Ovary (tissue), 3 donors: Measurements from ENCODE around the gene CHCHD3.

Experiments
- EP300 ChIP-seq: sonication (generic); formaldehyde crosslinking; IDR thresholded peaks from one replicate; pipeline ENCODE4 v1.6.1; 2017; ENCODE audit warnings: antibody characterized with exemption
- POLR2A ChIP-seq: fragments of 450-650 bp; IDR thresholded peaks from one replicate; pipeline ENCODE4 v1.6.1; 2017; ENCODE audit warnings: antibody characterized with exemption, mild to moderate bottlenecking, moderate library complexity
- TF ChIP-seq, protein P1 (sequence below), 3 donors: fragments of 450-650 bp in 2 of 3; fragments of 200-600 bp in 1 of 3; IDR thresholded peaks; one replicate each; pipeline versions ENCODE4 v1.5.1 to v1.8.0; 2016 to 2022; ENCODE audit warnings: antibody characterized with exemption in 3 of 3, mild to moderate bottlenecking in 1 of 3
- donor health status: DM: no; HTN: no; CAD: no.

DNA sequence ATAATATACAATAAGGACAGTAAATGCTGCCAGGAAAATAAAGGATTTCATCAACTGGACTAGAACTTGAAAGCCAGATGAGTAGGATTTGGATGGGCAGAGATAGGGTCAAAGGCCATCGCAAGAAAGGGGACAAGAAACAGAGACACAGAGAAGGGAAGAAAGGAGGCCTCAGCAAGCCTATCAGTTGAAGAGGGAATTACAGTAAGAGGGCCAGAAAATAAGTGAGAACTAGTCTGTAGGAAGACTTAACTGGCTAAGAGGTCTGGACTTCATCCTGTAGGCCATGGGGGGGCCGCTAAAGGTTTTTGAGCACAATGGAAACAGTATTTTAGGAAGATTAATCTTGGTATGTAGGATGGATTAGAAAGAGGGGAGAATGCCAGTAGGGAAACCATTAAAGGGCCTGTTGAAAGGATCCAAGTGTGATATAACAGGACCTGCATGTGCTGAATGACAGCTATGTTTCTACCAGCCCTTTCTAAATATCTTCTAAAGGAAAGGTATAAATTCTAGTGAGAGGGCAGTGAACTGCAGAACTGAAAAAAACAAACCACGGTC lies 174.4 kb downstream of the CHCHD3 start:
- TF ChIP-seq POLR2A (no peak), EP300 (no peak)
- TF ChIP-seq, protein P1, sequence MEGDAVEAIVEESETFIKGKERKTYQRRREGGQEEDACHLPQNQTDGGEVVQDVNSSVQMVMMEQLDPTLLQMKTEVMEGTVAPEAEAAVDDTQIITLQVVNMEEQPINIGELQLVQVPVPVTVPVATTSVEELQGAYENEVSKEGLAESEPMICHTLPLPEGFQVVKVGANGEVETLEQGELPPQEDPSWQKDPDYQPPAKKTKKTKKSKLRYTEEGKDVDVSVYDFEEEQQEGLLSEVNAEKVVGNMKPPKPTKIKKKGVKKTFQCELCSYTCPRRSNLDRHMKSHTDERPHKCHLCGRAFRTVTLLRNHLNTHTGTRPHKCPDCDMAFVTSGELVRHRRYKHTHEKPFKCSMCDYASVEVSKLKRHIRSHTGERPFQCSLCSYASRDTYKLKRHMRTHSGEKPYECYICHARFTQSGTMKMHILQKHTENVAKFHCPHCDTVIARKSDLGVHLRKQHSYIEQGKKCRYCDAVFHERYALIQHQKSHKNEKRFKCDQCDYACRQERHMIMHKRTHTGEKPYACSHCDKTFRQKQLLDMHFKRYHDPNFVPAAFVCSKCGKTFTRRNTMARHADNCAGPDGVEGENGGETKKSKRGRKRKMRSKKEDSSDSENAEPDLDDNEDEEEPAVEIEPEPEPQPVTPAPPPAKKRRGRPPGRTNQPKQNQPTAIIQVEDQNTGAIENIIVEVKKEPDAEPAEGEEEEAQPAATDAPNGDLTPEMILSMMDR (IDR thresholded peaks at IDR 0.05): no peak
